Lower leg skin (tissue), 3 donors: ENCODE measurements around the gene CLPTM1L.

Experiments used
- POLR2A ChIP-seq, 2 donors: fragments of 450-650 bp; IDR thresholded peaks; one replicate each; pipeline ENCODE4 v1.6.1; 2016 to 2017; ENCODE audit warnings: antibody characterized with exemption in 2 of 2, mild to moderate bottlenecking in 1 of 2, moderate library complexity in 1 of 2
- TF ChIP-seq, protein P1 (sequence below), 3 donors: fragments of 450-650 bp; IDR thresholded peaks; one replicate each; pipeline ENCODE4 v1.5.1; 2016; ENCODE audit warnings: antibody characterized with exemption in 3 of 3, mild to moderate bottlenecking in 3 of 3, moderate library complexity in 2 of 3

DNA sequence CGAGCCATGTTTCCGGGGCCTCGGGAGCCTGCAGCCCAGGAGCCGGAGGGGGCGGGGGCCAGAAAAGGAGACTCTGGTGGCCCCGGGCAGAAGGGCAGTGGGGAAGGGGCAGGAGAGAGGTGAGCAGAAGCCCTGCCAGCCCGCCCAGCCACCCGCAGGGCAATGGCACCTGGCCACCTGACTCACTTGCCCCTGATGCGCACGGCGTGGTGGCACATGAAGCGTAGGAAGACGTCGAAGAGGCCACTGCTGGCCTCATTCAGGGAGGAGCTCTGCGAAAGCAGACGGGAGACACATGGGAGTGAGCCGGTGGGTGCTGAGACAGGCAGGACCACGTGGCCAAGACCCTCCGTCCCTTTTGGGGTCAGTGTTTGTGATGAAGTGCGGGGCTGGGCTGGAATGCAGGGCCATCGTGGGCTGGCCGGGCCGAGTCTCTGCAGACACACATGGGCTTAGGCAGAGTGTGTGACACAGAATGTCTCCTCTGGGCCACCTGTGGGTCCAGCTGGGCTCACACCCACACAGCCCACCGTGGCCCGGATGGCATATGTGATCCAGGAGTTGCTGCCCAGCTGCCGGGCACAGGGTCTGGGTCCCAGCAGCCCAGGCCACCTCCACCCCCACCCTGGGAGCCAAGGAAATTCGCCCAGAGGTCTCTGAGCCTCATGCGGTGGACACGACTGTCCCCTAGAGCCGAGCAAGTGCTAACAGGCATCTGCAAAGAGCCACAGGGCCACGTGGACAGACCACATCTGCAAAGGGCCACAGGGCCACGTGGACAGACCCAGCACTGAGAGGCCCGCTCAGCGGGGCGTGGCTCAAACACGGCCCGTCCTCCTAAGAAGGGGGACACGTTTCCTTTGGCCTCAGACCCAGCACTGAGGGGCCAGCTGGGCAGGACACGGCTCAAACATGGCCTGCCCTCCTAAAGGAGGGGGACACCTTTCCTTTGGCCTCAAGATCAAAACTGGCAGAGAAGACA is 73.7 kb downstream of the CLPTM1L start:
- TF ChIP-seq, protein P1, sequence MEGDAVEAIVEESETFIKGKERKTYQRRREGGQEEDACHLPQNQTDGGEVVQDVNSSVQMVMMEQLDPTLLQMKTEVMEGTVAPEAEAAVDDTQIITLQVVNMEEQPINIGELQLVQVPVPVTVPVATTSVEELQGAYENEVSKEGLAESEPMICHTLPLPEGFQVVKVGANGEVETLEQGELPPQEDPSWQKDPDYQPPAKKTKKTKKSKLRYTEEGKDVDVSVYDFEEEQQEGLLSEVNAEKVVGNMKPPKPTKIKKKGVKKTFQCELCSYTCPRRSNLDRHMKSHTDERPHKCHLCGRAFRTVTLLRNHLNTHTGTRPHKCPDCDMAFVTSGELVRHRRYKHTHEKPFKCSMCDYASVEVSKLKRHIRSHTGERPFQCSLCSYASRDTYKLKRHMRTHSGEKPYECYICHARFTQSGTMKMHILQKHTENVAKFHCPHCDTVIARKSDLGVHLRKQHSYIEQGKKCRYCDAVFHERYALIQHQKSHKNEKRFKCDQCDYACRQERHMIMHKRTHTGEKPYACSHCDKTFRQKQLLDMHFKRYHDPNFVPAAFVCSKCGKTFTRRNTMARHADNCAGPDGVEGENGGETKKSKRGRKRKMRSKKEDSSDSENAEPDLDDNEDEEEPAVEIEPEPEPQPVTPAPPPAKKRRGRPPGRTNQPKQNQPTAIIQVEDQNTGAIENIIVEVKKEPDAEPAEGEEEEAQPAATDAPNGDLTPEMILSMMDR (IDR thresholded peaks at IDR 0.05): no peak
- no peak for TF ChIP-seq POLR2A (IDR thresholded peaks at IDR 0.05)
